Trophoblast cell (in vitro differentiated cells and primary cell): ENCODE data around the gene CCDC18.

Experiments used
- DNase-seq, 2 donors: peaks; one replicate each; pipeline ENCODE4 v3.0.0-alpha.2; 2016
- H2AFZ ChIP-seq: 2 replicates; pipeline ENCODE4 v1.6.1; 2013; ENCODE audit warnings: low read length, moderate library complexity, mild to moderate bottlenecking; ENCODE audit not compliant: insufficient read depth, poor library complexity
- H2AK5ac ChIP-seq: 2 replicates; pipeline ENCODE4 v1.6.1; 2013; ENCODE audit warnings: mild to moderate bottlenecking, low read length
- H2BK120ac ChIP-seq: 2 replicates; pipeline ENCODE4 v1.6.1; 2013; ENCODE audit warnings: low read length, mild to moderate bottlenecking, moderate library complexity; ENCODE audit not compliant: insufficient read depth, poor library complexity
- H2BK12ac ChIP-seq: 2 replicates; pipeline ENCODE4 v1.6.1; 2013; ENCODE audit warnings: mild to moderate bottlenecking, low read length, moderate library complexity
- H2BK5ac ChIP-seq: 2 replicates; pipeline ENCODE4 v1.6.1; 2013; ENCODE audit warnings: low read length, low read depth, moderate library complexity, mild to moderate bottlenecking; ENCODE audit not compliant: poor library complexity
- H3K14ac ChIP-seq: 2 replicates; pipeline ENCODE4 v1.6.1; 2013; ENCODE audit warnings: mild to moderate bottlenecking, low read length
- H3K18ac ChIP-seq: 2 replicates; pipeline ENCODE4 v1.6.1; 2013; ENCODE audit warnings: mild to moderate bottlenecking, low read length
- H3K23ac ChIP-seq: 2 replicates; pipeline ENCODE4 v1.6.1; 2013; ENCODE audit warnings: low read length
- H3K27ac ChIP-seq: 2 replicates; pipeline ENCODE4 v1.5.1; 2013; ENCODE audit warnings: low read depth, mild to moderate bottlenecking, inconsistent platforms, low read length, moderate library complexity
- H3K27me3 ChIP-seq: 2 replicates; pipeline ENCODE4 v1.6.1; 2013; ENCODE audit warnings: inconsistent platforms, mild to moderate bottlenecking, low read length, moderate library complexity; ENCODE audit not compliant: insufficient read depth
- H3K36me3 ChIP-seq, 2 experiments: 1 replicate in 1 of 2; 2 replicates in 1 of 2; pipeline ENCODE4 v1.6.1; 2013; ENCODE audit warnings: low read length in 2 of 2, mild to moderate bottlenecking in 2 of 2, moderate library complexity in 1 of 2; ENCODE audit not compliant: insufficient read depth in 2 of 2, control insufficient read depth in 1 of 2
- H3K4ac ChIP-seq: 2 replicates; pipeline ENCODE4 v1.6.1; 2013; ENCODE audit warnings: low read depth, mild to moderate bottlenecking, low read length, moderate library complexity
- H3K4me1 ChIP-seq, 2 experiments: 1 replicate in 1 of 2; 2 replicates in 1 of 2; pipeline ENCODE4 v1.6.1; 2013; ENCODE audit warnings: low read length in 2 of 2, mild to moderate bottlenecking in 2 of 2, moderate library complexity in 1 of 2; ENCODE audit not compliant: insufficient read depth in 2 of 2, control insufficient read depth in 1 of 2
- H3K4me2 ChIP-seq: 2 replicates; pipeline ENCODE4 v1.6.1; 2013; ENCODE audit warnings: inconsistent platforms, mild to moderate bottlenecking, low read length, moderate library complexity
- H3K4me3 ChIP-seq: 2 replicates; pipeline ENCODE4 v1.5.1; 2013; ENCODE audit warnings: mild to moderate bottlenecking, low read depth, low read length, inconsistent platforms
- H3K79me1 ChIP-seq: one replicate; pipeline ENCODE4 v1.6.1; 2013; ENCODE audit warnings: low read length
- H3K79me2 ChIP-seq: 2 replicates; pipeline ENCODE4 v1.6.1; 2013; ENCODE audit warnings: low read length, mild to moderate bottlenecking; ENCODE audit not compliant: control insufficient read depth, insufficient read depth, poor library complexity
- H3K9ac ChIP-seq: 2 replicates; pipeline ENCODE4 v1.6.1; 2013; ENCODE audit warnings: mild to moderate bottlenecking, low read length
- H3K9me3 ChIP-seq: 2 replicates; pipeline ENCODE4 v1.6.1; 2013; ENCODE audit warnings: low read depth, mild to moderate bottlenecking, control low read depth, inconsistent platforms, low read length; ENCODE audit not compliant: insufficient read depth
- H4K12ac ChIP-seq: 2 replicates; pipeline ENCODE4 v1.6.1; 2013; ENCODE audit warnings: low read depth, mild to moderate bottlenecking, low read length, moderate library complexity
- H4K8ac ChIP-seq: 2 replicates; pipeline ENCODE4 v1.6.1; 2013; ENCODE audit warnings: low read depth, mild to moderate bottlenecking, low read length, moderate library complexity
- H4K91ac ChIP-seq: one replicate; pipeline ENCODE4 v1.6.1; 2013; ENCODE audit warnings: low read depth, mild to moderate bottlenecking, low read length, moderate library complexity
- WGBS: extraction: QIAGEN DNeasy Blood & Tissue Kit; methylation state at CpG from one replicate; pipeline ENCODE4 v1.1.7; 2013; ENCODE audit warnings: missing lambda C conversion rate; ENCODE audit not compliant: insufficient read length, insufficient coverage; ENCODE audit errors: extremely low coverage; 5-methylcytosine and 5-hydroxymethylcytosine counted together

The CCDC18 gene

DNA sequence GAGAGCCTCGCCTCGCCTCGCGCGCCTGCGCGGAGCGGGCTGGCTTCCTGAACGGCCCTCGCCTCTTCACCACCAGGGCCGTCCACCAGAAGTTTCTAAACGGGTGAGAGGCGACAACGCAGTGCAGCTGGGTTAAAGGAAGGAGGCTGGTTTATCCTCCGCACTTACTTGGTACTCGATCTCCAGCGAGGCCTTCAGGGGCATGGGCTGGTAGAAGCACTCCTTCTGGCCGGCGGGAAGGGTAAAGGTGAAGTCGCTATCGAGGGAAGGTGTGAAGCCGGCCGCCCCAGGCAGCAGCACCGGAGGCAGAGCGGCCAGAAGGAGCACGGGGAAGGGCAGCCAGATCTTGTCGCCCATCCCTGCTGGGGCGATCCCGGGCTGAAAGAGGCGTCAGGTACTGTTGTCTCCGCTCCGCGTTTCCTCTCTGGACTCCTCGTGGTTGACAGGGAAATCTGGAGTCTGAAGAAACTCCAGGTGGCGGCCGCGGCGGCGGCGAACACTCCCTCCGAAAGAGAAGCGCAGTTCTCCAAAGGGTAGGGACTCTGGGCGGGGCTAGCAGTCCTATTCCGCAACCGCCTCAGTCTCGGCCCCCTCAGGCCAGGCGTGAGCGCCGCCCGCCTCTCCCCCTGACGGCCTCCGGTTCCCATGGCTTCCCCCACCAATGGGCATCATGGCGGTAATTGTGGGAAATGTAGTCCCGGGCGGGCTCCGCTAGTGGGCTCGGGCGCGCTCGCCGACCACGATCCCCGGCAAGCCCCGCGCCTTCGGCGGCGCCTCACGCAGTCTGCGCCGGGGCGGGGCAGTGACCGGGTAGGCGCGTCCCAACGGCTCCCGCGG lies 420 bp upstream of the CCDC18 start, which contains the start of gene TMED5:
Gene TMED5, minus strand, starts transcription at position 528 of the 837 bp plus-strand sequence. Its CDS starts 171 bp downstream, at position 357.
- H2BK5ac ChIP-seq: peak within 1 kb of the TSS; percentile 81
- H3K23ac ChIP-seq: no peak within 1 kb of the TSS
- H2BK12ac ChIP-seq: peak within 1 kb of the TSS; percentile 13
- peak; percentile 99 for DNase-seq
- H3K36me3 ChIP-seq: peaks cover 0 to 2% of the 10 kb centered on the region in 2 experiments
- H4K91ac ChIP-seq: peak within 1 kb of the TSS; percentile 86
- H2AFZ ChIP-seq: peak within 1 kb of the TSS; percentile 90
- H3K4ac ChIP-seq: peak within 1 kb of the TSS; percentile 54
- H3K4me2 ChIP-seq: peak within 1 kb of the TSS; percentile 84
- no peaks in the 10 kb centered on the region for H3K9me3 ChIP-seq
- peak within 1 kb of the TSS; percentile 92 for H4K8ac ChIP-seq
- H3K9ac ChIP-seq: peak within 1 kb of the TSS; percentile 91
- no peaks in the 10 kb centered on the region for H3K27me3 ChIP-seq
- peak within 1 kb of the TSS; percentile 79 for H2BK120ac ChIP-seq
- H3K79me2 ChIP-seq: peaks cover 5% of the 10 kb centered on the region
- H2AK5ac ChIP-seq: peak within 1 kb of the TSS; percentile 40
- WGBS: no CpG with 5 or more reads among the region's 78 CpGs
- peaks cover 0 to 1% of the 10 kb centered on the region in 2 experiments for H3K4me1 ChIP-seq
- peak within 1 kb of the TSS; percentile 88 for H4K12ac ChIP-seq
- peak within 1 kb of the TSS; percentile 92 for H3K27ac ChIP-seq
- H3K79me1 ChIP-seq: peaks cover 10% of the 10 kb centered on the region
- H3K18ac ChIP-seq: peak within 1 kb of the TSS; percentile 72
- peak within 1 kb of the TSS; percentile 96 for H3K4me3 ChIP-seq
- H3K14ac ChIP-seq: peak within 1 kb of the TSS; percentile 91

DNA sequence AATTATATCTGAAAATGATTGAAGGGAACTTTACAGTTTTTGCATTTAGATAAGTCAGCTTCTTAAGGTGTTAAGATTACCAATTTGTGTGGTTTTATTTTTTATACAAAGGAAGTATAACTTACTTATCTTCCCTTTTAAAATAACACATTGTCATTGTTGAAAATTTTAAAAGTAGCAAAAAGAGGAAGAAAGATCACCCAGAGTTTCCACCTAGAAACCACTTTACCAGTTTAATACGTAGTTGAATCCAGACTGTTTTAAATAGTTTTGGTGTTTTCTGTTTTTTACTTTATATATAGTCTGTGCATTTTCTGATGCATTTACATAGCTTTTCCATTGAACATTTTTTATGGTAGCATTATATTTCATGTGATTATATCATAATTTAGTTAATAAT lies 6.1 kb downstream of the CCDC18 start:
- no peak for DNase-seq

DNA sequence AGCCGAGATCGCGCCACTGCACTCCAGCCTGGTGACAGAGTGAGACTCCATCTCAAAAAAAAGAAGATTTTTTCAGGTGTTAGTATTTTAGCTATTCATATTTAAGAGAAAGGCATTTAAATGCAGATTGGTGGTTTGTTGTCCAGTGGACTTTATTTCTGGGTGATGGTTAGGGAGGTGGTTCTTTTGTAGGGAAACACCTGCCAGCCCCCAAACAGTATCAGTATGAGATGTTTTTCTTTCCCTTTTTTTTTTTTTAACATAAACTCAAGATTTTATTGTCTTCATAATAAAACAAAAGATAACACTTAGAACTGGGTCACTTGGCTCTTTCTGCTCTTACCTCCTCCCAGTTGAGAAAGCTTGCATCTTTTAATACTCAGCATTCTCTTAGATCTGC lies 9.9 kb downstream of the CCDC18 start:
- no peak overlapping the region for H2BK5ac ChIP-seq
- no peak overlapping the region for H2BK120ac ChIP-seq
- peaks cover 2 to 11% of the 10 kb centered on the region in 2 experiments for H3K36me3 ChIP-seq
- no peak overlapping the region for H3K9ac ChIP-seq
- no peaks in the 10 kb centered on the region for H3K79me2 ChIP-seq
- H3K18ac ChIP-seq: no peak overlapping the region
- no peak overlapping the region for H3K14ac ChIP-seq
- H2AK5ac ChIP-seq: no peak overlapping the region
- no peaks in the 10 kb centered on the region for H3K9me3 ChIP-seq
- no peak for DNase-seq
- H2AFZ ChIP-seq: no peak overlapping the region
- H3K4me1 ChIP-seq: no peaks in the 10 kb centered on the region
- no peaks in the 10 kb centered on the region for H3K79me1 ChIP-seq
- H3K23ac ChIP-seq: no peak overlapping the region
- H3K4me2 ChIP-seq: no peak overlapping the region
- no peak overlapping the region for H2BK12ac ChIP-seq
- no peak overlapping the region for H3K4me3 ChIP-seq
- no peak overlapping the region for H4K12ac ChIP-seq
- no peak overlapping the region for H4K8ac ChIP-seq
- H4K91ac ChIP-seq: no peak overlapping the region
- H3K27ac ChIP-seq: no peak overlapping the region
- H3K27me3 ChIP-seq: no peaks in the 10 kb centered on the region
- WGBS: no CpG with 5 or more reads among the region's 3 CpGs
- H3K4ac ChIP-seq: no peak overlapping the region

More for the DNA sequence above, 6.1 kb downstream of the CCDC18 start:
- Histone ChIP-seq H3K9ac (no peak overlapping the region), H3K14ac (no peak overlapping the region), H3K9me3 (no peaks in the 10 kb centered on the region), H4K8ac (no peak overlapping the region), H2AFZ (no peak overlapping the region), H3K4me3 (no peak overlapping the region), H3K79me2 (no peaks in the 10 kb centered on the region), H2BK120ac (no peak overlapping the region), H3K4me2 (no peak overlapping the region), H2BK5ac (no peak overlapping the region), H3K4ac (no peak overlapping the region), H2AK5ac (no peak overlapping the region), H3K27ac (no peak overlapping the region), H3K27me3 (no peaks in the 10 kb centered on the region), H3K4me1 (no peaks in the 10 kb centered on the region), H4K12ac (no peak overlapping the region), H4K91ac (no peak overlapping the region), H2BK12ac (no peak overlapping the region), H3K18ac (no peak overlapping the region), H3K79me1 (no peaks in the 10 kb centered on the region), H3K23ac (no peak overlapping the region), H3K36me3 (peaks cover 2 to 6% of the 10 kb centered on the region in 2 experiments)
- no CpG with 5 or more reads among the region's 1 CpG for whole genome bisulfite sequencing

DNA sequence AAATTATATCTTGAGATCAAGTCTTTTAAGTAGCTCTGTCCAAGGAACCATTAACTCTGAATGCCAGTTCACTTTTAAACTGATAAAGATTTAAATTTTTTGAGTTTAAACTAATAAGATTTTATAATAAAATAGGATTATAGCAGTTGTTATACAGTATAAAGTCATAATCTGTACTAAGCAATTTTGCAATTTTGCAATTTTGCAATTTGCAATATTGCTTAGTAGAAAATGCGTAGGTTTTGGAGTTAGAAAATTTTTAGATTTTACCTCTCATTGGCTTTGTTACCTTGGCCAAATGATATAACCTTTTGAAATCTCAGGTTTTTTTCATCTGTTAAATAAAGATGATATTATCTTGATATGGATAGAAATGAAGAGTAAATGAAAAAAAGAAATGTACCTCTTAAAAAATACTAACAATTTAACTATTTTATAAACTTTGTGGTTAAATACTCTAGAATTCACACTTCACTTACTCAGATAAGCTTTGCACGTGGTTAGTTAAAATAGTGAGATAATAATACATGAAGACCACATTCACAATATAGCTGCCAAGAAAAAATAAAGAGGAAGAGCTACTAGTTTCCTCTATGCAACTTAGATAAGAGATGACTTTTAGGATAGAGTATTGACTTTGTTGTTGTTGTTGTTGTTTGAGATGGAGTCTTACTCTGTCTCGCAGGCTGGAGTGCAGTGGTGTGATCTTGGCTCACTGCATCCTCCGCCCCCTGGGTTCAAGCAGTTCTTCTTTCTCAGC lies 13.9 kb downstream of the CCDC18 start:
- Histone ChIP-seq H3K4me2 (no peak overlapping the region), H3K27ac (no peak overlapping the region), H2BK5ac (no peak overlapping the region), H2AK5ac (no peak overlapping the region), H3K18ac (no peak overlapping the region), H4K12ac (no peak overlapping the region), H3K4me3 (no peak overlapping the region), H2AFZ (no peak overlapping the region), H2BK120ac (no peak overlapping the region), H3K79me1 (no peaks in the 10 kb centered on the region), H4K8ac (no peak overlapping the region), H3K79me2 (no peaks in the 10 kb centered on the region), H4K91ac (no peak overlapping the region), H3K14ac (no peak overlapping the region), H3K9ac (no peak overlapping the region), H3K27me3 (no peaks in the 10 kb centered on the region), H2BK12ac (no peak overlapping the region), H3K9me3 (no peaks in the 10 kb centered on the region), H3K4me1 (no peaks in the 10 kb centered on the region), H3K36me3 (peaks cover 7 to 20% of the 10 kb centered on the region in 2 experiments), H3K23ac (no peak overlapping the region), H3K4ac (no peak overlapping the region)
- DNase-seq: no peak
- WGBS: no CpG with 5 or more reads among the region's 4 CpGs
